CD1c-positive myeloid dendritic cell (primary cell): ENCODE results near the gene ANKRD23.
A peak's percentile ranks its signal among the peaks of the same experiment; 100 is the strongest.
"Not testable (repeated sequence)": the region's sequence is repeated elsewhere in the genome, so short reads cannot be mapped to it uniquely, and the experiment has no call there.

ENCODE experiments used
- DNase-seq: peaks from one replicate; pipeline ENCODE4 v3.0.0-alpha.2; 2016; ENCODE audit errors: extremely low spot score

The ANKRD23 gene

DNA sequence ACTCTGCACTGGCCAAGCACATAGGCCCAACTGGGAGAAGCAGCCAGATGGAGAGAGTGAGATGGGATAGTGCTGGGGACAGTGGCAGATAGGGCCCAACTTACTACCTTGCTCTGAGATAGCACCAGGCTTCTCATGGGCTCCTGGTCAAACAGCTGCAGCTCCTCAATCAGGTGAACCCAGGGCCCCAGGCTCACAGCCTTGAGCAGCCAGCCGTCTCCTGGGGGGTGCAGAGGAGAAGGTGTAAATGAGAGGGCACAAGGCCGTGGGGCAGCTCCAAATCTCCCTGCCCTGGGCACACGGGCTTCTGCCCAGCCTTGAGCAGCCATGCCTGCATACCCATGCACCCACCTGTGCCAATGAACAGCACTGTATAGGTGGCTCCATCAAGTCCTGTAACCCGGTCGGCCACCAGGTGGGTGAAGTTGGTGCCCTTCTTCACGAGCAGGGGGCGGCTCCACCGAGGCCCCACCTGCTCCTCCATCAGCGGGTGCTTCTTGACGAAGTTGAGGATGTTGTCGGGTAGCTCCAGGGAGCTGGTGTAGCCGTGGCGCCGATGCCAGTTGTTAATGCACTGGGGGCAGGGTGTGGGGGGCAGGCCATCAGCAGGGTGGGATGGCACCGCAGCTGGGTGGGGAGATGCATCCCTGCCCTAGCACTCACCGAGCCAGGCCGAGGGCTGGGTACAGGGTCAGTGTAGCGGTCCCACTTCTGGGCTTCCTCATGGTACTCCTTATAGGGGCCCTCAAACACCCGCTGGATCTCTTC lies 19.9 kb upstream of the ANKRD23 start:
- DNase-seq: no peak

DNA sequence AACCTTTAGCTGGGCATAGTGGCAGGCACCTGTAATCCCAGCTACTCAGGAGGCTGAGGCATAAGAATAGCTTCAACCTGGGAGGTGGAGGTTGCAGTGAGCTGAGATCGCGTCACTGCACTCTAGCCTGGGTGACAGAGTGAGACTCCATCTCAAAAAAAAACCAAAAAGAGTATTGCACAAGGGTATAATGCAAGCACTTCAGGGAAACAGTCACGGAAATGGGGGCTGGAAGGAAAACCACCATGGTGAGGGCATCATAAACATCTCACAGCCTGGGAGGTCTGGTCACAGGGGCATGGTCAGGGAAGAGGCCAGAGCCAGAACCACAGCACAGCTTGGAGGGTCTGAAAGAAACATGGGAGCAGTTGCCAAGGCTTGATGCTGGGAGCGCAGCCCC lies 19.2 kb upstream of the ANKRD23 start:
- not testable (repeated sequence) for DNase-seq

GRCh38 chr2:96861074-96861473 lies 17.3 kb upstream of the ANKRD23 start:
- DNase-seq: no peak

GRCh38 chr2:96860065-96861029 lies 16.5 kb upstream of the ANKRD23 start:
- no peak for DNase-seq

- no peak for DNase-seq
Observed at GRCh38 chr2:96859681-96860064, 15.9 kb upstream of the ANKRD23 start.

DNA sequence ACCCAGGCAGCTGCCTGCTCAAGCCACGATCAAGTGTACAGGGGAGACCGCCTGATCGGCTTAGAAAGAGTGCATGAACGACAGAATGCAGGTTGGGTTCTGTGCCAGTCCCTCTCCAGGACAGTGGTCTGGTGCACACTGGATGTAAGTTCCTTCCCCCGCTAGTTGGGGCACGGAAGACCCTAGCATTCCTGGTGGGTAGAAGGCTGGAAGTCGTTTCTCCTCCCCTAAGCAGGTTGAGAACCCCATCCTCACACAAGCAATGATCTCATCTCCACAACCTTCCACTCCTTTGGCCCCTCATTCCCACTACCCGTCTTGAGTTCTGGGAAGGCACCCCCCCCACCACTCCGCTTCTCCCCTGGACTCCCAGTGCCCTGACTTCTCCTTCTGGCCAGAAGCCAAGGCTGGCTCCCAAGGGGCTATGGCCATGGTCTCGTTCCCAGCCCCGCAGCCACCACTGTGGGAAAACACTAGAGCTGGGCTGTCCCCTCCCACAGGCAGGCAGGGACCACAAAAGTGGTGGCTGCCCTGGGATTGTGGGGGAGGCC lies 15.4 kb upstream of the ANKRD23 start:
- DNase-seq: no peak

DNA sequence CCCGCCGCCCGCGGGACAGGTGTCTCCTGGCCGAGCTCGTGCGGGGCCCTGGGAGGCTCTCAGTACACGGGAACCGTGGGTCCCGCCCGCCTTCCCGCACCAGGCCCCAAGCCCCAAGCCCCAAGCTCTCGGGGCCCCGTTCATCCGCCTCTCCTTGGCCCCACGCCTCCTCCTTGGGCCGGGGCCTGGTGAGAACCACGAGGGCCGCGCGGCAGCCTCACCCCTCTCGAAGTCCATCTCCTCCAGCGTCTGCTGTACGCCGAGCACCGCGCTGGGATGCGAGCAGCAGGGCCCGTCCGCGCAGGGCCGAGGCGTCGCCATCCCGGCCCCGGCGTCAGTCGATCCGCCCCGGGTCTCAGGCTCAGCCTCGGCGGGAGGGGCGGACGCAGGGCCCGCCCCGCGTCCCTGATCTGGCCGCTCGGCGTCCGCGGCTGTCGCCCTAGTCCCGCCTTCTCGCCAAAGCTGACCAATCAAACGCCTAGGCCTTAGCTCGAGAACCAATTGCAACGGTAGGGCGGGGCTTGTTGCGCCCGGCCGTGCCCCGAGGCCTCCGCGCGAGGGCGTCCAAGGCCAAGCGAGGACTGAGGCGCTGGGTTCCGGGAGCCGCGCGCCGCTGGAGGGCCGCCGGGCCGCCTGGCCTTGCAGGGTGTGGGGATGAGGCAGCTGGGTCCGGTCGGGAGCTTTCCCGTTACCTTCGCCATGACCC lies 14.0 kb upstream of the ANKRD23 start, which contains the start of gene ANKRD39:
Gene ANKRD39, minus strand, starts transcription at position 350 of the 706 bp plus-strand sequence. Its CDS starts 29 bp downstream, at position 321.
- DNase-seq: peak; percentile 100

GRCh38 chr2:96856776-96857666 lies 13.2 kb upstream of the ANKRD23 start:
- peak; percentile 17 for DNase-seq

- DNase-seq: no peak
Observed at GRCh38 chr2:96853321-96853720, 9.5 kb upstream of the ANKRD23 start.

- no peak for DNase-seq
Observed at GRCh38 chr2:96852667-96853066, 8.8 kb upstream of the ANKRD23 start.

- no peak for DNase-seq
Observed at GRCh38 chr2:96848264-96848663, 4.4 kb upstream of the ANKRD23 start.

DNA sequence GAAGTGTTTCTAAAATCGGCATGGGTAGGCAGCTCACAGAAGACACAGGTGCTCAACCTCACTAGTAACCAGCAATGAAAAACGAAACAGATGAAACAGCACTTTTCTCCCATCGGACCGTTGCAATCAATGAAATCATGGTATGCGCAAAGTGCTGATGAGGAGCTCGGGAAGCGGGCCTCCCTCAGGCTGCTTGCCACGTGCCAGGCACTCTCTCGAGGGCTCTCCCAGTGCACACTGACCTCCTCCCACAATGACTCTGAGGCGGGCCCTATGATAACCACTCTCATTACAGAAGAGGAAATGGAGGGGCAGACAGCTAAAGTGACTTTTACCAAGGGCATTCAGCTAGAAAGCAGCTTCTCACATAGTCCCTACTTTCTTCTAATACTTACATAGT lies 3.8 kb upstream of the ANKRD23 start:
- no peak for DNase-seq

DNA sequence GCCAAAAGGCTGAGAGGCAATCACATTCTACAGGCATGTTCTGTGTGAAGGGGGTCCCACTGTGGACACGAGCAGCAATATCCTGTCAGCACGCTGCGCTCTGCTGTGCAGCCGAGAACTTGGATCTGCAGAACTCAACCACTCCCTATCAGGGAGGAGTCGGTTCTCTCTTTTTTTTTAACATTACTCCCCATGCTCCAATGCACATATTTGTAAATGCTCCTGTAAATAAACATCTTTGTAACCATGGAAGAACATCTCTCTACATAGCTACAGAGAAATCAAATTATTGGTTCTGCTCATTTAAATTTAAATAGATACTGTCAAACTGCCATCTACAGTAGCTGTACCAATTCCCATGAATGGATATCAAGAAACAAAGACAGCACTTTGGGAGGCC lies 3.0 kb upstream of the ANKRD23 start:
- no peak for DNase-seq

DNA sequence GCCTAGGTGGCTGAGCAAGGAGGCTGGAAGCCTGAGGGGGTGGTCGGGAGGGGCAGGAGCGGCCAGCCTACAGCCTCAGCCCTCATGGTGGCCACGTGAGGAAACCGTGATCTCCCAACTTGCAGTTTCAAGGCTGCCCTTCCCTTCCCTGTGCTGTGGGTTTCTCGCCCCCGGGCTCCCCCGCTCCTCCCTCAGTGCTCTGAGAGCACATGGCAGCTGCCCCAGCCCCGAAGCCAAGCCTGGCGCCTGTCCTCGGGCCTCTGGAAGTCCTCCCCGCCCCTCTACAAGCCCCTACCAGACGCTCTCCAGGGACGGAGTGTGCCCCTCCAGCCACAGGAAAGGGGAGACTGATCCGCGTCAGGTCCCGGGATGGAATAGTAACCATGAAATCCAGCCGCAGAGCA lies 586 bp upstream of the ANKRD23 start:
- DNase-seq: no peak

GRCh38 chr2:96842600-96842999 lies 1.2 kb downstream of the ANKRD23 start:
- no peak for DNase-seq

DNA sequence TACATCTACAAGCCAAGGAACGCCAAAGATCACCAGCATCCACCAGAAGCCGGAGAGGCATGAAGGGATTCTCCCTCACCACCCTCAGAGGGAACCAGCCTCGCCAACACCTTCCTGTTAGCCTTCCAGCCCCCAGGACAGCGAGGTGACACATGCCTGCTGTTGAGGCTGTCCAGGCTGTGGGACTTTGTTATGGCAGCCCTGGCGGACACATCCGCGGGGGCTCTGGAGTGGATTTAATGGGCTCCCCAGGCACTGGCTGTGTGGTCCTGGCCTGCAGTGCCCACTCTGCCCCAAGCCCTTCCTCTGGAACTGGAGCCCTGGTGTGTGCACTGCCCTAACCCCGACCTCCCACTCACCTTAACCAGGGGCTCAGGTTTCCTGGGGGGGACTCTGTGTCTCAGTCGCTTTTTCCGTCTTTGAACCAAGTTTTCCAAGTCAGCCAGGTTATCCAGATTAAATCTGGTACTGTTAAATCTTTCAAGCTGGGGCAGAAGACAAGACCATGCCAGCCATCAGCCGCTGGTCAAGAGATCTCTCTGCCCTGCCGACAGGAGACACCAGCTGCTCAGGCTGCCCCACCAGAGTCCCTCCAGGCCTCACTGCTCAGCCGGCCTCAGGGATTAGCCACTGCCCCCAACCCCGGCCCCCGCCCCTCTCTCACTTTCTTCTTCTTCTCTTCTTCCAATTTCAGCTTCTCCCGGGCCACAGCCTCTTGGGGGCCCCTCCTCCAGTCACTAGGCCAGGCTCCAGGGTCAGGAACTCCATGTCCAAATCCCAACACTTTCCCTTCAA lies 1.9 kb downstream of the ANKRD23 start:
- DNase-seq: no peak

DNA sequence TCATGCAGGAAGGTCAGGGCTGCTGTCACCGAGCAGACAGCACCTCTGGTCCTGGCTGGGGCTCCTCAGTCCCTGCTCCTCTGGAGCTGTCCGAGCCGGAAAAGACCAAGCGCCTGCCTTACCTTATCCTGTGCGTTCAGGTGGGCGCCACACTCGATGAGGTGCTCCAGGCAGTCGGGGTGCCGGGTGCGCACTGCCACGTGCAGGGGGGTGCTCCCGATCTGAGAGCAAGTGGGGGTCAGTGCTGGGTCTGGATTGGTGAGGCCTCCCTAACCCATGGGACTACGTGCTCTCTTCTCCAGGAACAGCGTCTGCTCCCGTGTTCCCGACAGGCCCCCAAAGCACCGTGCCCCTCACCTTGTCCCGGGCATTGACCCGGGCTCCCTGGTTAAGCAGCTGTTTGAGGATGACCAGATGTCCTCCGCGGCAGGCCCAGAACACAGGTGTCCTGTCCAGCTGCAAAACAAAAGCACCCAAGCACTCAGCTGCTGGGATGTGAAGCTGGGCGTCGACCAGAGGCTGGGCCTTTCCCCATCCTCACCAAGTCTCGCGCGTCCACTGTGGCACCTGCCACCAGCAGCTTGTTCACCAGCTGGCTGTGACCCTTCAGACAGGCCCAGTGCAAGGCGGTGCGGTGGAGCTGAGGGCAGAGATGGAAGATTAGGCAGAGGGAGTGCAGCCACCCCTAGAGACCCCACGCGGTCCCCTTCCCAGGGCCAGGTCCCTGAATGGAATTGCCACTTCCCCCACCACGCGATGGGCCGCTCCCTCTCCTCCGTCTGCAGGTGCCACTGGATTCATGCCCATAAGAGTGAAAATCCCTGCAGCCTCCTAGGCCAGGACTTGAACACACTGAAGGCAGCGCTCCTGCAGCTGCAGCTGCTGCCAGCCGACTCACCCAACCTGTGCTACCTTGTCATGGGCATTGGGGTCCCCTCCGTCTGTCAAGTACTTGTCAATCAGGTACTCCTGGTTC lies 3.7 kb downstream of the ANKRD23 start:
- no peak for DNase-seq

- DNase-seq: peak; percentile 62
Observed at GRCh38 chr2:96839293-96839874, 4.4 kb downstream of the ANKRD23 start.
